ENCODE data around the gene CNPY1. TPM values are rescaled to one million over a fixed set of nuclear protein-coding genes. Genes with fewer than 3 reads are reported as not detected.

The CNPY1 gene
- total RNA-seq, 1 experiment from 2014 or later = not detected

DNA sequence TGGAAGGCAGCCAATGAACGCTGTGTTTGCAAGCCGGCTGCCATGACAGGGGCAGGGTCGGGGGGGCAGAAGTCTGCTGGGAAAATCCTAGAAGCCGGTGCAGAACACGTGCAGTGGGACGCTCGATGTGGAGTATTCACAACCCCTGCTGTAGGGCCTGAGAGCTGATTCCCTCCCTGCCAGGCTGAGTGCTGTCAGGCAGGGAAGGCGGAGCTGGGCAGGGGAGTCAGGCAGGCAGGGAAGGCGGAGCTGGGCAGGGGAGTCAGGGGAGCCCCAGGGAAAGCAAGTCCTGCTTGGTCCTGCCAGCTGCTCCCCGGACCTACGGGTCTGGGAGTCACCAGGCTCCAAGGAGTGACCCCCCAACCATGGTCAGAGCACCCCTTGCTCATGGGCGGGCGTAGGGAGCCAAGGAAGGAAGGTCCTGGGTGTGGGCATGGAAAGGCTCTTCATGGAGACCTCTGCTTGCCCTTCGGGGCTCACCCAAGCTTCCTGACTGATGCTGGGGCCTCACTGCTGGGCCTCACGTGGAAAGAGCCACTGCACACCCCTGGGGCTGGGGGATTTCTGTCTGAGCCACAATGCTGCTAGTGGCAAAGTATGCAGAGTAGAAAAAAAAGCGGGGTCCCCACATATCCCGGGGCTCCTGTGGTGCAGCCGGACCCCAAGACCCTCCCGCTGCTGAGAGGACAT is 4.2 kb downstream of the CNPY1 start:
- no peak for TF ChIP-seq CTCF (IDR thresholded peaks at IDR 0.05; ENCODE audit: insufficient read depth in 1 of 2, low read depth in 1 of 2, low read length in 1 of 2, severe bottlenecking in 1 of 2, unreplicated experiment in 1 of 2)
- no peak overlapping the region for H3K4me3 Mint-ChIP-seq (ENCODE audit: unreplicated experiment)
- H3K9me3 ChIP-seq = no peaks in the 10 kb centered on the region
- H3K4me3 ChIP-seq (ENCODE audit: low read depth, low read length) = no peak overlapping the region
- peaks cover under 1% of the 10 kb centered on the region for H3K27me3 Mint-ChIP-seq (ENCODE audit: insufficient read depth, unreplicated experiment)
- H3K36me3 Mint-ChIP-seq (ENCODE audit: insufficient read depth, unreplicated experiment) = no peaks in the 10 kb centered on the region
- no peaks in the 10 kb centered on the region for H3K36me3 ChIP-seq (ENCODE audit: control insufficient read depth, insufficient read depth, low read length)
- H3K27me3 ChIP-seq (replicated peaks; ENCODE audit: control insufficient read depth, insufficient read depth, low read length) = no peaks in the 10 kb centered on the region; the same call in 1 of the 2 replicates
- no peaks in the 10 kb centered on the region for H3K9me3 Mint-ChIP-seq (ENCODE audit: unreplicated experiment)
- no TSS peak for BruUV-seq (replicated peaks)
- intact Hi-C loops (cut with micrococcal nuclease; ENCODE audit: unreplicated experiment) = no loop called here
- H3K4me1 Mint-ChIP-seq (ENCODE audit: low read depth, unreplicated experiment) = no peaks in the 10 kb centered on the region
- no peak overlapping the region for H3K27ac Mint-ChIP-seq (ENCODE audit: unreplicated experiment)
- CTCF ChIA-PET = no interaction called here
- no peaks in the 10 kb centered on the region for H3K4me1 ChIP-seq
- POLR2A ChIA-PET = no interaction called here
- DNase-seq = no peak

GRCh38 chr7:155540553-155540952 is 5.8 kb downstream of the CNPY1 start:
- intact Hi-C loops (cut with micrococcal nuclease; ENCODE audit: unreplicated experiment) = no loop called here
- Histone ChIP-seq H3K4me1 (no peaks in the 10 kb centered on the region), H3K4me3 (ENCODE audit: low read depth, low read length) (no peak overlapping the region), H3K9me3 (no peaks in the 10 kb centered on the region), H3K27me3 (replicated peaks; ENCODE audit: control insufficient read depth, insufficient read depth, low read length) (no peaks in the 10 kb centered on the region; the same call in 1 of the 2 replicates), H3K36me3 (ENCODE audit: control insufficient read depth, insufficient read depth, low read length) (no peaks in the 10 kb centered on the region)
- Mint-ChIP-seq H3K27ac (ENCODE audit: unreplicated experiment) (no peak overlapping the region), H3K9me3 (ENCODE audit: unreplicated experiment) (no peaks in the 10 kb centered on the region), H3K36me3 (ENCODE audit: insufficient read depth, unreplicated experiment) (no peaks in the 10 kb centered on the region), H3K27me3 (ENCODE audit: insufficient read depth, unreplicated experiment) (peaks cover 3% of the 10 kb centered on the region), H3K4me1 (ENCODE audit: low read depth, unreplicated experiment) (no peaks in the 10 kb centered on the region), H3K4me3 (ENCODE audit: unreplicated experiment) (no peak overlapping the region)
- POLR2A ChIA-PET = no interaction called here
- DNase-seq = no peak
- no peak for TF ChIP-seq CTCF (IDR thresholded peaks at IDR 0.05; ENCODE audit: insufficient read depth in 1 of 2, low read depth in 1 of 2, low read length in 1 of 2, severe bottlenecking in 1 of 2, unreplicated experiment in 1 of 2)
- BruUV-seq (replicated peaks) = no TSS peak
- CTCF ChIA-PET = no interaction called here

DNA sequence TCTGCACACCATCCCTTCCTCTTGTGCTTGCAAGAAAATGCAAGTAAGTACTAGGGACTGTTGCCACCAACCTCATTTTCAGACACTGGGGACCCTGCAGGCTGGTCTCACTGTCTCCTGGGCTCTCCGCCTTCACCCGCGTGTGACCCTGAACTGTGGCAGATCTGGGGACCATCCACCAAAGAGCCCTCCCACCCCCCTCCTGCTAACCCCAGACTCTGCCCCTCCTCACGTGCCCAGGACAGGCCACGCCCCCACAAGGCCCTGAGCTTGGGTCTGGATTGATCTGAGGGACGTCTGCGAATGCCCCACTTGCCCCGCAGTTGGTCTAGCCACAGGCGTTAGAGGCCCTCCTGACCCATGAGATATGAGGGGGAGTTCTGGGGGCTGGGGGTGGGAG is 8.1 kb downstream of the CNPY1 start:
- no peaks in the 10 kb centered on the region for H3K36me3 Mint-ChIP-seq (ENCODE audit: insufficient read depth, unreplicated experiment)
- no peak overlapping the region for H3K27ac Mint-ChIP-seq (ENCODE audit: unreplicated experiment)
- Histone ChIP-seq H3K4me3 (ENCODE audit: low read depth, low read length) (no peak overlapping the region), H3K36me3 (ENCODE audit: control insufficient read depth, insufficient read depth, low read length) (no peaks in the 10 kb centered on the region), H3K27me3 (replicated peaks; ENCODE audit: control insufficient read depth, insufficient read depth, low read length) (no peaks in the 10 kb centered on the region), H3K4me1 (no peaks in the 10 kb centered on the region), H3K9me3 (no peaks in the 10 kb centered on the region)
- no peaks in the 10 kb centered on the region for H3K4me1 Mint-ChIP-seq (ENCODE audit: low read depth, unreplicated experiment)
- TF ChIP-seq CTCF (IDR thresholded peaks at IDR 0.05; ENCODE audit: insufficient read depth in 1 of 2, low read depth in 1 of 2, low read length in 1 of 2, severe bottlenecking in 1 of 2, unreplicated experiment in 1 of 2) = no peak
- DNase-seq = no peak
- no peaks in the 10 kb centered on the region for H3K9me3 Mint-ChIP-seq (ENCODE audit: unreplicated experiment)
- no peak overlapping the region for H3K4me3 Mint-ChIP-seq (ENCODE audit: unreplicated experiment)
- intact Hi-C loops (cut with micrococcal nuclease; ENCODE audit: unreplicated experiment) = no loop called here
- BruUV-seq (replicated peaks) = no TSS peak
- peaks cover 3% of the 10 kb centered on the region for H3K27me3 Mint-ChIP-seq (ENCODE audit: insufficient read depth, unreplicated experiment)
- ChIA-PET POLR2A (no interaction called here), CTCF (interaction anchor here (0.6 kb wide), 1 partner anchor 11 kb away, joined by 3 read pairs; no protein-coding TSS in a partner anchor)

Measured in Caco-2 (cell line).